GM04503 (cell line): ENCODE results near the gene SUGT1.
"Not testable (repeated sequence)": the region's sequence is repeated elsewhere in the genome, so short reads cannot be mapped to it uniquely, and the experiment has no call there.

Experiments
- DNase-seq: peaks from one replicate; pipeline ENCODE4 v3.0.0-alpha.2; 2012; ENCODE audit warnings: low read depth

The SUGT1 gene

DNA sequence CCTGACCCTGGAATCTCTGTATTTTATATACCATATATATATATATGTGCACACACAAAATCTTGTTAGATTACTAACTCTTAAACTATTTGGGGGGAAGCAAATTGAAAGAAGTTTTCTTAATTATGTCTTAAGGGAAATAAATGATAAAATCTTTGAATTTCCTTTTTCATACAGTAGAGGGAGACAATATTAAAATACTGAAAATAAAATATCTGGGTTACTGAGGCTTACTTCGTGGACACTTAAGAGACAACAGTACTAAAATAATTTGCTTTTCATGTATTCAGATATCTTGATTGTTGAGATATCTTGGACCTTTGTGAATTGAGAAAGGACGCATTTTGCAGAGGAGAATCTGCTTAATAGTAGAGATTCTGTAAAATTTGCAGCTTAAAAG, 17.0 kb downstream of the SUGT1 start:
- no peak for DNase-seq

DNA sequence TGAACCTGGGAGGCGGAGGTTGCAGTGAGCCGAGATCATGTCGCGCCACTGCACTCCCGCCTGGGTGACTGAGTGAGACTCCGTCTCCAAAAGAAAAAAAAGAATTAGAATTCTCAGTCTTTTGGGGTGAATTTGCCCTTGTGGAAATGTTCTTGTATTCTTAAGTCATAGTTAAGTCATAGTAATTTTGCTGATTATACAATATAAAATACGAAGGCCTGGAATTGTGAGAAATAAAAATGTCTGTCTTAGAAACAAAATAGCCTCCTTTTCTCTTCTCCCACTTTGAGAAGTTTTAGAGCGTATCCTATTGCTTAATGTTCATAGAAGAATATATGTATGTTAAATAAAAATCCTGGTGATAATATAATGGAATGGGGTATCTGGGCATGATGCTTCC, 18.1 kb downstream of the SUGT1 start:
- DNase-seq: no peak

DNA sequence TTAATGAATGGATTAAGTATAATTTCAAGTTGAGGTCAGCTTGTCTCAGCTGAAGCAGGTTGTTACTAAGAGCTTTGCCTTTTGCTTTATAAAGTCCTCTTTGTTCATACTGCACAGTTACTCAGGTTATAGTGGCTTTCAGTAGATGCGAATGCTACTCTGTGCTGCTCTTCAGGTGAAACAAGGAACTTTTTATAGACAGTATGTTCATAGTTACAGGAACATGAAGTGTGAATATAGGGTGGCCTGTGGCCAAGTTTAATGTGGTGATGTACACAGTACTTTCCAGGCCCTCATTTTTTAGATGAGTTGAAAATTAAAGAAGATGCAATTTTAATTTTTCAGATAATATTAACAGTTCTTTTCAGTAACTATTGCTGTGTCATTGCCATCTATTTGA, 20.8 kb downstream of the SUGT1 start:
- DNase-seq: no peak

DNA sequence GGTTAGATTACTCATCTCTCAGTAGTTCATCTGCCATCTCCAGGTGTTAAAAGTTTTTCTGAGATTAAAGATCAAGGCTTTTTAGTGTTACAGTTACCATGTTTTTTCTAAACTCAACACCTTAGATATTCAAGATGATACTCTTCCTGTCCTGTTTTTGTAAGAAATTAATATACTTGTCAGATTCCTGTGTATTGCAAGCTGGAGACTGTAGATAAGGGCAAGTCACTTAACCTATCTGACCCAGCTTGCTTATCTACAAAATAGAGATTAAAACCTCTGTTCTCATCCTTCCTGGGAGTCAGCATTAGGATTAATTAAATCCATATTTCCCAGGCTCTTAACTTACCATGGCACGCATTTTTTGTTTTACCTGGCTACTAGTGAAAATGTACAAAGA, 25.2 kb downstream of the SUGT1 start:
- no peak for DNase-seq

DNA sequence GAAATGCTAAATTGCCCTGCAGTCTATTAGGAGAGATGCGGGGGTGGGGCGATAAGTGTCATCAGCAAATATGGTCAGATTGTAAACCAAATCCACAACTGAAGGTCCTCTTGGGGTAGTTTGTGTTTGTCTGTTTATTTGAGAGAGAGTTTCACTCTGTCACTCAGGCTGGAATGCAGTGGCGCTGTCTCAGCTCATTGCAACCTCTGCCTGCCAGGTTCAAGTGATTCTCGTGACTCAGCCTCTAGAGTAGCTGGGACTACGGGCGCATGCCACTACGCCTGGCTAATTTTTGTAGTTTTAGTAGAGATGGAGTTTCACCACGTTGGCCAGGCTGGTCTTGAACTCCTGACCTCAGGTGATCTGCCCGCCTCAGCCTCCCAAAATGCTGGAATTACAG, 33.2 kb downstream of the SUGT1 start:
- DNase-seq: not testable (repeated sequence)

DNA sequence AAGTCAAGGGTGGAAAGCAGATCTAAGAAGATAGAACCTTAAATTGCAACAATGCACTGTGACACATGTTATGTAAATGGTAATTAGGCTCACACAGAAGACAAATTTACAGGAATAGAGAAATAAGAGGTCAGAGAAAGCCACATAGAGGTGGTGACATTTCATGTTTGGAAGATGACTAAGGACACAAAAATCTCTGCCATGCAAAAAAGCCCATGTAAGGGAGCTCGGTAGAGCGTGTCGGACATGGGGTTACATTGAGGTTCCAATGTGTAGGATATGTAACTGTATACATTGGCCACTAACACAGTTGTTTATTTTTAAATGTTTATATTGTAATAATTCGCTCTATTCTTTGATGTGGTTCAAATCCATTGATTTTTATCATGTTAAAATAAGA, 33.7 kb downstream of the SUGT1 start:
- DNase-seq: no peak

DNA sequence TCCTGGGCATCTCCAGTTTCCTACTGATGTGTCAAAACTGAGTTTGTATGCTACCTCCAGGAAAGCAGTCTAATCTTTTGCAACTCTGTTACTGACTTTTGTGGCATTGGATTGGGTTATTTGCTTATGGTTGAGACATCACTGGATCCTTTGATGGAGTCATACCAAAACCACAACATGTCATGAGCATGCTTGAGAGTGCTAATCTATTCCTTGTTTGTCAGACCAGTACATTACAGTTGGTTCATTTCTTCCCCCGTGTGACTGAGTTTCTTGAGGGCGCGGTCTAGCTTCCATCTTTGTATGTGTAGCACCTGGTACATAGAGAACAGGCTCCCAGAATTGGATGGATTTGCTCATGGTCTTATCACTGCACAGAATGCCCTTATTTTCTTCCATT, 43.2 kb downstream of the SUGT1 start:
- peak; percentile 17 for DNase-seq

DNA sequence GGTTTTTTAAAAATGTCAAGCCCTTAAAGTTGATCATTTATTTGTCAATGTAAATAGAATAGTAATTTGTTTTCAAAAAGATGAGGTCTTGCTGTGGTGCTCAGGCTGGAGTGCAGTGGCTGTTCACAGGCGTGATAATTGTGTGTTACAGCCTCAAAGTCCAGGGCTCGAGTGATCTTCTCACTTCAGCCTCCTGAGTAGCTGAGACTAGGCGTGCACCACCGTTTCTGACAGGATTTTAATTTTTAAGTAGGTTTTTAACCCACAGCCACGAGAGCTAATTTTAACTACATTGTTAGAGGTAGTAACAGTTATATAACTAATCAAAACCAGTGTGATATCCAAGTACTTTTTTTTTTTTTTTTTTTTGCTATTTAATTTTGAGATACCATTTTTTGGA, 43.9 kb downstream of the SUGT1 start:
- no peak for DNase-seq

DNA sequence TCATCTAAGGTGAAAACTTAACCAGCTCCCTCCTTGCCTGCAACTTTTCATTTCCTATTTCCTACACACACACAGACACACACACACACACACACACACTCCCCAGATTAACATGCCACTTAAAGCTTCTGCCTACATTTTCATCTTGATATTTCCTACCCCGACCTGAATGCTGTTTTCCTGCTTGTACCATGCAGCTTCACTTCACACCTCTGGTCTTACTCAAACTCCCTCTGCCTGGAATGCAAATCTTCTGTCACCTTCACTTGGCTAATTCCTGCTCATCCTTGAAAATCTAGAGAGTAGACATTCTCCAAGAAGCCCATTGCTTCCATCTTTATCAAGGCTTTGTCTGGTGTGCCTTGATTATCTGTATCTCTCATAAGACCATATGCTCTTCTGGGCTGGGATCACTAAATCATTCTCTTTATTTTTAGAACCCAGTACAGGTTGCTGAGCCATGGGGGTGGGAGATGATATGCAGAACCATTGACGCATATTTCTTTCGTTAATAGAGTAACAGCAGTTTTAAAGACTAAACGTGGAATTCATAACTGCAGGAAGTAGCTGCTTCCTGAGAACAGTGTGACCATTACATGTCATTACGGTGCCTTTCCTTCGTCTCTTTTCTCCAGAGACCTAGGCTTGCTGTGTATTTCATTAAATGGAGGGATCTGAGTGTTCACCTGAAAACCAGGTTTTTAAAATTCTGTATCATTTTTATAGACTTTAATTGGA, 49.3 kb downstream of the SUGT1 start:
- no peak for DNase-seq

DNA sequence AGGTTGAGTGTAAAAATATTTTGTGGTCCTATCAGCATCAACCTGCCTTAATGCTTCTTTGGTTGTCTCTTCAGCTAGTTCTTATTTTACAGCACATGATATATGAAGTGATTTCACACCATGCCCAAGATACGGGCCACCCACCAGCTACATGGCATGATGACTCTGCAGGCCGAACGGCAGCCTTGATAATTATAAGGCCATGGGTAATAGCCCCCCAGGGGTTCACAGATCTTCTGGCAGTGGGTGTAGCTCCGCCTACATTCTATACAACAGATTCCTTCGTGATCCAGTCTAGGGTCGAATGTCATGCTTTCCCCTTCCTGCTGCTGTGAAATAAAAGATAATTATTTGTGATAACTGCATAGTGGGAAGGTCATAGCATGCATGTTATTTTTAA, 50.8 kb downstream of the SUGT1 start:
- no peak for DNase-seq

DNA sequence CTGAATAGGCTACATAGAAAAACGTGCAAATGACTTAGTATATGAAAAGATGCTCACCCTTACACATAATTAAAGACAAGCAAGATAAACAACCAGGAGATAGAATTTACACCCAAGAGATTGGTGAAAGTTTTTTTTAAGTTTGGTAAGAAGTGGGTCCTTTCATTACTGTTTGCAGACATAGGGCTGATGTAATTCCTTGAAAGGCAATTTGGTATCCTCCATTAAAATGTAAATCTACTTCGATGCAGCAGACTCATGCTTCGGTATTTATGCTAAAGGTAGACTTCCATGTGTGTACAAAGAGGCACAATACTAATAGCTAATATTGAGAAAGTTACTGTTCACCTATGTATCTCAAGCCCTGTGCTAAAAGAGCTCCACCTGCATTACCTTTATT, 53.4 kb downstream of the SUGT1 start:
- no peak for DNase-seq

DNA sequence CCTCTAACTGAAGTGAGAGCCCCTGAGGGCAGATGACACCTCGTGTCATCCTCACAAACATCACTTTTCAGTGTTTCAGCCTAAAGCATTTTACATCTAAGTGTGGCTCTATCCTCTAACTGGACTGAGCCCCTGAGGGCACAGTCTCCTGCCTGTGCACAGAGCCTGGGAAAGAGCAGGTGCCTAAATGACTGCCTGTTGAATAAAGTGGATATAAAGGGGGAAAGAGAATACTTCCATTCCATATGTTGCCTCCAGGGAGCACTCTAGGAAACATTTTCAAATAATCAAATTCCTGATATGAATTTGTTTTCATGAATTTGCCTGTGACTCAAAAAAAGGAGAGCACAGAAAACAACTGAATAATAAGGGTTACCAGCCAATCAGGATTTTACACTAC, 54.7 kb downstream of the SUGT1 start:
- no peak for DNase-seq

DNA sequence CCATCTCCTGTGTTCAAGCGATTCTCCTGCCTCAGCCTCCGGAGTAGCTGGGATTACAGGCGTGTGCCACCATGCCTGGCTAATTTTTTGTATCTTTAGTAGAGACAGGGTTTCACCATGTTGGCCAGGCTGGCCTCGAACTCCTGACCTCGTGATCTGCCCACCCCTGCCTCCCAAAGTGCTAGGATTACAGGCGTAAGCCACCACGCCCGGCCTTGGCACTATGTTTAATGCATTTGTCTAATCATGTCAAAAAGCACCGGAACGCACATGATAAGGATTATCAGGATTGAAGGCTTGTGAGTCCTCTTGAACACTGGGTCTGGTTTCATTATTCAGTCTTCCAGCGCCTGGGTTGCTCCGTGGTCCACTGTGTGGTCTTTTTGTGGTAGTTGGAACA, 55.6 kb downstream of the SUGT1 start:
- not testable (repeated sequence) for DNase-seq

DNA sequence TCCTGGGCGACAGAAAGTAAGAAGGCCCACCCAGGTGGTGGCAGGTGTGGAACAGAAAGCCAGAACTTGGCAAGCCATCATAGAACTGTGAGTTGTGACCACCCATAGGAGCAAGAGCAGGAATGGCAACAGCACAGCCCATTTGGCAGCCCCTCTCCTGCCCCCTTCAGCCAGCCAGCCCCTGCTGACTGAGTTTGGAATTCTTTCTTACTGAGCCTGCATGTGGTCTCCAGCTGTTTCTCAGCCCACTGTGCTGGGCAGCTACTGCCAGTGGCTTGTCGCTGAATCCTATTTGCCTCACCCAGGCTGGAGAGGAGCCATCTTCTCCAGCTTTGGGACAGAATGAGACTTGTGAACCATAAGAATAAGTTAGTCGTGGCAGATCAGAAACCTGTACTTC, 58.6 kb downstream of the SUGT1 start:
- DNase-seq: no peak

DNA sequence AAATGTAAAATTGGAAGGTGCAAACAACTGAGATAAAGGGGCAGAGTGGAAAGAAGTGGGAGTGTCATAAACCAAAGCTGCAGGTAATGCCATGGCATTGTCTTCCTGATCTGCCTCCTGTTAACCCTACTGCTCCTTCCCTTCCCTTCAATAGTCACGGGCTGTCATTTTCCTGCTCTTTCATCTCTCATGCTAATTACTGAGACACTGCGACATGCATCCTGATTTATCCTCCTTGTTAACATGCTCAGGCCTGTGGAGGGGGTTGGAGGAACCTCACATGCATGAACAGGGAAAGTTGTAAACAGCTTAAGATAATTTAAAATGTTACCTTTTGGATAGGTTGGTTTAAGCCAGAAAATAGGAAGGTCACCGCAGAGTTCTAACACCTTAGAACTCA, 59.7 kb downstream of the SUGT1 start:
- DNase-seq: no peak

DNA sequence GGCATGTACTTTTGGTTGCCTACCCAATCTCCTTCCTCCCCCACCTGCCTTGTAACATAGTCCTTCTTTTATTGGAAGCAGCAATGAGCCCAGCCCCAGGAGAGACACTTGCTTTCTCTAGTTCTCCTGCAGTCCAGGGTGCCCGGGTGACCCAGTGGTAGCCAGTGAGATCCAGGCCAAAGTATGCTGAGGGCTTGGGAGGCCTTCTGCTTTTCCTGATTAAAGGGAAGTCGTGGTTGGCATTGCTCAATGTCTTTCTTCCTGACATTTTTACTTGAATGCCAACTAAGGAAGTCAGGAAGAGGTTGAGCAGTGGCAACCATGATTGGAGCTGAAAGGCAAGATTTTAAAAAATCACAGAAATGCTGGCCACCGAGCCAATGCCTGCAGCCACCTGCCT, 61.3 kb downstream of the SUGT1 start:
- DNase-seq: no peak

DNA sequence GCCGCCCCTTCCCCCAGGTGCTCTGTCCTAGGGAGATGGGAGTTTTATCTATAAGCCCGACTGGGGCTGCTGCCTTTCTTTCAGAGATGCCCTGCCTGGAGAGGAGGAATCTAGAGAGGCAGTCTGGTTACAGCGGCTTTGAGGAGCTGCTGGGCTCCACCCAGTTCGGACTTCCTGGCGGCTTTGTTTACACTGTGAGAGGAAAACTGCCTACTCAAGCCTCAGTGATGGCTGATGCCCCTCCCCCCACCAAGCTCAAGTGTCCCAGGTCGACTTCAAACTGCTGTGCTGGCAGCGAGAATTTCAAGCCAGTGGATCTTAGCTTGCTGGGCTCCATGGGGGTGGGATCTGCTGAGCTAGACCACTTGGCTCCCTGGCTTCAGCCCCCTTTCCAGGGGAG, 68.3 kb downstream of the SUGT1 start:
- DNase-seq: not testable (repeated sequence)

DNA sequence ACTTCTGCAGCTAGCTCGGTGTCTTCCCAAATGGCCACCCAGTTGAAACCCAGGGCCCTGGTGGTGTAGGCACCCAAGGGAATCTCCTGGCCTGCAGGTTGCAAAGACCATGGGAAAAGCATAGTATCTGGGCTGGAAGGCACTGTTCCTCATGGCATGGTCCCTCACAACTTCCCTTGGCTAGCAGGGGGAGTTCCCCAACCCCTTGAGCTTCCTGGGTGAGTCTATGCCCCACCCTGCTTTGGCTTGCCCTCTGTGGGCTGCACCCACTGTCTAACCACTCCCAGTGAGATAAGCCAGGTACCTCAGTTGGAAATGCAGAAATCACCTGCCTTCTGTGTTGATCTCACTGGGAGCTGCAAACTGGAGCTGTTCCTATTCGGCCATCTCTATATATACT, 68.7 kb downstream of the SUGT1 start:
- not testable (repeated sequence) for DNase-seq

DNA sequence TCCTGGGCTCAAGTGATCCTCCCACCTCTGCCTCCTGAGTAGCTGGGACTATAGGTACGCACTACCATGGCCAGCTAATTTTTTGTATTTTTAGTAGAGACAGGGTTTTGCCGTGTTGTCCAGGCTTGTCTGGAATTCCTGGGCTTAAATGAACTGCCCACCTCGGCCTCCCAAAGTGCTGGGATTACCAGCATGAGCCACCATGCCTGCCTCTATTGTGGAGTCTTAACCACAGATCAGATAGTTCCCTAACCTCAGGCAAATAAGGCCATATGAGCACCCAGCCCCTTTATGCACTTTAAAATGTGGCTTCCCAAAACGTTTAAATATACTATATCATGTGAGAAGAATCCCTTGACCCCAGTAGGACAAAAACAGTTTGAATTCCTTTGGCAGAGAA, 70.5 kb downstream of the SUGT1 start:
- no peak for DNase-seq

DNA sequence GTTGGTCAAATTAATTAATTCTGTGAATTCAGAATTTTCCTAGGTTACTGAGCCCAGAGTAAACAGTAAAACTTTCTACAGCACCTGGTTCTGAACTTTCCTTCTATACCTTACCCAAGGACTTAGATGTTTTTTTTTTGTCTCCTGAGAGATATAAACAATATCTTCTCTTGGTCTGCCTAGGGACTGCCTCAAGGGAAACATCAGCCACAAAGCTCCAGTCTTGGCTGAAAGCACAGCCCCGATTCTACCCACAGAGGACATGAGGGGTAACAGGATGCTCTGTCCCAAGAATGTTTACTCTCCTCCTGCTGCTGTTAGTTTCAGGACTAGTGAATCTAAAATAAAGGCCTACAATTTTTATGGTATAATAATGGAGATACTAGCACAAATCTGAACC, 72.7 kb downstream of the SUGT1 start:
- DNase-seq: no peak

DNA sequence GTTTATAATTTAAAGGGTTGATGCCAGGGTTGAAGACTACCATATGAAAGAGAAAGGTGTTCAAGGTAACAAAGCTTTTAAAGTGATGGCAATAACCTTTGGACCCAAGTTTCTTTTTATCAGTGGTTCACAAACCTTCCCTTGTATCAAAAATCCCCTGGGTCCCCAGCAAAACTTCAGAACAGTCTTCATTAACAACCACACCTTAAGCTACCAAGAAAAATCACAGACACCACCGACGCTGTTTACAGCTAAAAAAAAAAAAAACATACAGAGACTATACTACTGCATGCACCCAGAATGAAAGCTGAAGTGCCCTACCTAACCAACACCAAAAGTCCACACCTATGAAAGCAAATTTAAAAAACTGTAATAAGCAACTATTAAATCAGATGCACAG, 73.6 kb downstream of the SUGT1 start:
- no peak for DNase-seq

DNA sequence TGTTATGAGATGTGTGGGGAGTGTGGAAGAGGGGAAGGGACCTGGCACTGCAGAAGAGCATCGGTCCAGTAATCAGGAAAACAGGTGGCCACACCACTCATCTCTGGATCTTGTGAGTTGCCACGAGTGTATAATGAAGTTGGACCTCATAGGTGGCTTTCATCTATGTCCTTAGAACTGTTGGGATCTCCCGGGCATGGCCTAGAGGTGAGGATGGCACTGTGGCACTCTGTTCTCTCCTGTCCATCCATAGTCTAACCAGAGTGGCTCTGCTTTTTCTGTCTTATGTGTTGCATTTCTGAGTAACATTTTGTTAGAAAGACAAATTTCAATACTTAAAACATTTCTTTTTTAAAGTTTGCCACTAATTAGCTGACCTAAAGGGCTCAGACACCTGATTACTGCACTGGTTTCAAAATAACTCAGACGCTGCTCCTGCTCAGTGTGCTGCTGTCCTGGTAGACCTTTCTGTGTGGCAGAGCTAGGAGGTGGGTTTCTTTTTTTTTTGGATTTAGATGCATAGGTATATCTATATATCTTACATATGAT, 81.5 kb downstream of the SUGT1 start:
- DNase-seq: no peak

DNA sequence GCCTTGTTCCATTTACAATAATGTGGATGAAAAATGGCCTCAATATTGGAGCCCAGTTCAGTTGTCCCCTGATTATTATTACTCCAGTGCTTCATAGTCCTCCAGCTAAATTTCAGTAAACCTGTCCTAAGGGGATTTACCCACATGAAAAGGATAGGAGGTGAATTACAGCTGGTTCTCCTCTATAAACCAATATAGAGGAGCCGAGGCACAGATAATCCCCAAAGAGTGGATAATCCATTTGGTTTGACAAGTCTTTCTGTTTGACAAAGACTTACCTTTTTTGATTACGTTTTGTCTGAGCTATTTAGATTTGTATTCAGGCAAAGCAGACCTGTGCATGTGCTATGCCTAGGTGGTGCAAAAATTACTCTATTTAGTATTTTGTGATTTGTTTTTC, 84.3 kb downstream of the SUGT1 start:
- DNase-seq: no peak

DNA sequence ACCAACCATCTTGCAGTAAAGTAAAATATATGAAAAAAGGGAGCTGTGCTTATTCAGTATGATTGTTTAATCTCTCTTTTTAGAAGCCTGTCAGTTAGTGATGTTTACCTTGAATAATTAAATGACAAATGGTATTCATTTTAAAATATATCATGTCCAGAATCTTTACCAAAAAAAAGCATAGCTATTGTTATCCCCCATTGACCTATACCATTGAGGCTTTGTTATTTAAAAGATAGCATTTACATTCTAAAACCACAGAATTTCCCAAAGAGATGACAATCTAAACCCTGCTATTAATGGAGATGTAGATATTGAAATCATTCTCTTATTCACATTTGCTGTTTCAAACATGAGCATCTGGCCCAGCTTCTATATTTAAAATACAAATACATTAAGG, 84.8 kb downstream of the SUGT1 start:
- DNase-seq: no peak
